IPS DF 6.9 (cell line): ENCODE results near the gene EVI5.
"Not testable (repeated sequence)": the region's sequence is repeated elsewhere in the genome, so short reads cannot be mapped to it uniquely, and the experiment has no call there.

Experiments used
- DNase-seq: peaks from one replicate; pipeline ENCODE4 v3.0.0-alpha.2; 2013; ENCODE audit warnings: low read depth, low spot score
- H3K27ac ChIP-seq: one replicate; pipeline ENCODE4 v1.5.1; 2013; ENCODE audit warnings: low read length, control low read depth
- H3K27me3 ChIP-seq: 2 replicates; pipeline ENCODE4 v1.6.1; 2013; ENCODE audit warnings: mild to moderate bottlenecking, low read length; ENCODE audit not compliant: control insufficient read depth, insufficient read depth
- H3K36me3 ChIP-seq: 2 replicates; pipeline ENCODE4 v1.6.1; 2013; ENCODE audit warnings: low read length; ENCODE audit not compliant: control insufficient read depth, insufficient read depth
- H3K4me1 ChIP-seq: 2 replicates; pipeline ENCODE4 v1.6.1; 2013; ENCODE audit warnings: low read length; ENCODE audit not compliant: control insufficient read depth, insufficient read depth
- H3K4me3 ChIP-seq: 2 replicates; pipeline ENCODE4 v1.5.1; 2013; ENCODE audit warnings: mild to moderate bottlenecking, low read length
- H3K9me3 ChIP-seq: 2 replicates; pipeline ENCODE4 v1.6.1; 2013; ENCODE audit warnings: low read length, inconsistent platforms; ENCODE audit not compliant: control insufficient read depth, insufficient read depth
- WGBS: extraction: QIAGEN DNeasy Blood & Tissue Kit; methylation state at CpG from one replicate; pipeline ENCODE4 v1.1.7; 2013; ENCODE audit warnings: mixed read lengths, missing lambda C conversion rate; ENCODE audit not compliant: insufficient read length, insufficient coverage; 5-methylcytosine and 5-hydroxymethylcytosine counted together

EVI5 gene

DNA sequence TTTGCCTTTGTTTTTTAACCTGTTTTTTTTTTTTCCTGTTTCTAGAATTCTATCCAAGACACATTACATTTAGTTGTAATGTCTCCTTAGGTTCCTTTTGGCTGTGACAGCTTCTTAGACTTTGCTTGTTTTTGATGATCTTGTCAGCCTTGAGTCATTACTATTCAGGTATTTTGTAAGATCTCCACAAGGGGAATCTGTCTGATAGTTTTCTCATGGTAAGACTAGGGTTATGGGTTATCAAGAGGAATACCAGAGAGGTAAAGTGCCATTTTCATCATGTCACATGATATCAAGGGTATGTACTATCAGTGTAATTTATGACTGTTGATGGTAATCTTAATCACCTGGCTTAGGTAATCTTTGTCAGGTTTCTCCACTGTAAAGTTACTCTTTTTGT is 199.1 kb downstream of the EVI5 start:
- Histone ChIP-seq H3K4me1 (no peaks in the 10 kb centered on the region), H3K36me3 (no peaks in the 10 kb centered on the region), H3K9me3 (peaks cover 1% of the 10 kb centered on the region; the same call in 1 of the 2 replicates), H3K27ac (no peak overlapping the region), H3K27me3 (no peaks in the 10 kb centered on the region), H3K4me3 (no peak overlapping the region)
- no peak for DNase-seq

DNA sequence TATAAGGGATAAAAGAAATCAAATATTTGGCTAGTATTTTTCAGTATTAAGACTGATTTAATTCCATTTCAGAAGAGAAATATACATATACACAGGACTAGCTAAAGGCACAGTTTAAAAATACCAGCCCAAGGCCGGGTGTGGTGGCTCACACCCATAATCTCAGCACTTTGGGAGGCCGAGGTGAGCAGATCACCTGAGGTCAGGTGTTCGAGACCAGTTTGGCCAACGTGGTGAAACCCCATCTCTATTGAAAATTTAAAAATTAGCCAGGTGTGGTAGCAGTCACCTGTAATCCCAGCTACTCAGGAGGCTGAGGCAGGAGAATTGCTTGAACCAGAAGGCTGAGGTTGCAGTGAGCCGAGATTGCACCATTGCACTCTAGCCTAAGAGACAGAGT is 200.1 kb downstream of the EVI5 start:
- H3K36me3 ChIP-seq, H3K9me3 ChIP-seq, H3K4me1 ChIP-seq, H3K27ac ChIP-seq, H3K4me3 ChIP-seq, H3K27me3 ChIP-seq, DNase-seq: not testable (repeated sequence)
- WGBS: no CpG with 5 or more reads among the region's 5 CpGs

GRCh38 chr1:92583821-92584760 is 200.8 kb downstream of the EVI5 start:
- Histone ChIP-seq H3K27me3 (no peaks in the 10 kb centered on the region), H3K4me1 (no peaks in the 10 kb centered on the region), H3K4me3 (no peak overlapping the region), H3K27ac (no peak overlapping the region), H3K9me3 (0 out of 2 replicates have a peak, but pooled peaks cover under 1% of the 10 kb centered on the region), H3K36me3 (no peaks in the 10 kb centered on the region)
- no peak for DNase-seq
- WGBS: no CpG with 5 or more reads among the region's 7 CpGs

- no CpG with 5 or more reads among the region's 5 CpGs for WGBS
These were observed 207.5 kb downstream of the EVI5 start for GRCh38 chr1:92577261-92577895.

GRCh38 chr1:92575123-92575522 is 209.8 kb downstream of the EVI5 start:
- Histone ChIP-seq H3K9me3 (no peaks in the 10 kb centered on the region), H3K4me1 (no peaks in the 10 kb centered on the region), H3K36me3 (no peaks in the 10 kb centered on the region), H3K4me3 (no peak overlapping the region), H3K27me3 (no peaks in the 10 kb centered on the region), H3K27ac (no peak overlapping the region)
- no peak for DNase-seq
- WGBS: no CpG with 5 or more reads among the region's 3 CpGs

More at GRCh38 chr1:92577261-92577895, 207.5 kb downstream of the EVI5 start:
- Histone ChIP-seq H3K9me3 (no peaks in the 10 kb centered on the region), H3K27ac (no peak overlapping the region), H3K4me1 (no peaks in the 10 kb centered on the region), H3K36me3 (no peaks in the 10 kb centered on the region), H3K27me3 (no peaks in the 10 kb centered on the region), H3K4me3 (no peak overlapping the region)
- no peak for DNase-seq

- Histone ChIP-seq H3K4me1 (no peaks in the 10 kb centered on the region), H3K4me3 (no peak overlapping the region), H3K27ac (no peak overlapping the region), H3K9me3 (no peaks in the 10 kb centered on the region), H3K36me3 (no peaks in the 10 kb centered on the region), H3K27me3 (no peaks in the 10 kb centered on the region)
- WGBS: no CpG with 5 or more reads among the region's 2 CpGs
- DNase-seq: no peak
These were observed 212.4 kb downstream of the EVI5 start for GRCh38 chr1:92572520-92572919.

DNA sequence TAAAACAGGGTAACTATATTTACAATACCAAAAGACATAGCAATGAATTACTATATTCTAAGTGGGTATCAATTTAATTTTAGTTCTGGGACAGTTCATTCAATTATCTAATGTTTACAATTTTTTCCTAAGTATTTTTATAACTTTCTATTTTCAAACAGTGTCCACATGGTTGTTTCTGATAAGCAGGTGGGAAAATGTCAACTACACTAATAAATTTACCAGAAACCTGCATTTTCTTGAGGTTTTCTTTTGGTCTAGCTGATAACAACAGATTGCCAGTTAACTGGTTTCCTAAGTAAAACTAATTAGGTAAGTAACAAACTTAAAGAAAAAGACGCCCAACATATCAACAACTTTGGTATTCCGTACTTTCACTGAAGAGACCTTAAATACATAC is 213.3 kb downstream of the EVI5 start:
- DNase-seq: no peak
- Histone ChIP-seq H3K4me3 (no peak overlapping the region), H3K27ac (no peak overlapping the region), H3K9me3 (no peaks in the 10 kb centered on the region), H3K36me3 (no peaks in the 10 kb centered on the region), H3K4me1 (no peaks in the 10 kb centered on the region), H3K27me3 (no peaks in the 10 kb centered on the region)
- WGBS: no CpG with 5 or more reads among the region's 2 CpGs

GRCh38 chr1:92567211-92567868 is 217.6 kb downstream of the EVI5 start:
- Histone ChIP-seq H3K4me3 (no peak overlapping the region), H3K9me3 (no peaks in the 10 kb centered on the region), H3K4me1 (no peaks in the 10 kb centered on the region), H3K27me3 (no peaks in the 10 kb centered on the region), H3K27ac (no peak overlapping the region), H3K36me3 (no peaks in the 10 kb centered on the region)
- no CpG with 5 or more reads among the region's 1 CpG for WGBS
- no peak for DNase-seq

DNA sequence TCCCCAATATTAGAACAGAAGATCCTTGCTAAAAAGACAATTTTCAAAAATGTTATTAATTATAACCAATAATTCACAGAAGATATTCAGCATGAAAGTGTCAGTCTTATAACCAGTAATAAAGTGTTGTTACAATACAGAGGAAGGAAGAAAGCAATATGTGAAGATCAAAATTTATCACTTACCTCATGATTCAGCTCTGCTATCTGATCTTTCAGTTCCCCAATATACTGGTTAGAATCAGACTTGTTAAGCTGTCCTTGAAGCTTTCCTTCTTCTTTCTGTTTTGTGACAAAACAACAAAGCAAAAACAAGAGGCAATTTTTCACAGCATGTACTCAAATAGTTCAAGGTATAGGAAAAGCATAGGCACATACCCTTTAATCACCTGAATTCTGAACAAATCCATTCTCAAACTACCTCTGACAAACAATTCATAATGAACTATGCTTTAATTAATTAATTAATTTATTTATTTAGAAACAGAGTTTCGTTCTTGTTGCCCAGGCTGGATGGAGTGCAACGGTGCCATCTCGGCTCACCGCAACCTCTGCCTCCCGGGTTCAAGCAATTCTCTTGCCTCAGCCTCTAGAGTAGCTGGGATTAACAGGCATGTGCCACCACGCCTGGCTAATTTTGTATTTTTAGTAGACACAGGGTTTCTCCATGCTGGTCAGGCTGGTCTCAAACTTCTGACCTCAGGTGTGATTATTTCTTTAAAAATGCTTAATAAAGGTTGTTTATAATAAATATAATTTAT is 221.3 kb downstream of the EVI5 start:
- H3K27me3 ChIP-seq: no peaks in the 10 kb centered on the region
- WGBS: no CpG with 5 or more reads among the region's 6 CpGs
- H3K4me1 ChIP-seq: no peaks in the 10 kb centered on the region
- no peaks in the 10 kb centered on the region for H3K9me3 ChIP-seq
- no peak for DNase-seq
- H3K36me3 ChIP-seq: no peaks in the 10 kb centered on the region
- no peak overlapping the region for H3K27ac ChIP-seq
- no peak overlapping the region for H3K4me3 ChIP-seq

- Histone ChIP-seq H3K4me1 (no peaks in the 10 kb centered on the region), H3K27me3 (no peaks in the 10 kb centered on the region), H3K27ac (no peak overlapping the region), H3K4me3 (no peak overlapping the region), H3K36me3 (no peaks in the 10 kb centered on the region), H3K9me3 (no peaks in the 10 kb centered on the region)
- DNase-seq: no peak
- no CpG with 5 or more reads among the region's 1 CpG for WGBS
These were observed 228.6 kb downstream of the EVI5 start for GRCh38 chr1:92556350-92556749.
